HG02840 (cell line): ENCODE results near the gene LATS1.
"Not testable (repeated sequence)": the region's sequence is repeated elsewhere in the genome, so short reads cannot be mapped to it uniquely, and the experiment has no call there.

Experiments used
- ATAC-seq: cut with Tn5 transposase; IDR thresholded peaks from one replicate; pipeline ENCODE4 v1.9.1; 2021; ENCODE audit warnings: mild to moderate bottlenecking, moderate library complexity, moderate number of reproducible peaks; ENCODE audit not compliant: unreplicated experiment, low FRiP score

LATS1 gene

GRCh38 chr6:149729824-149730223 is 11.9 kb upstream of the LATS1 start:
- ATAC-seq, result no peak

- ATAC-seq, result no peak
Measured at GRCh38 chr6:149728499-149729234, 10.8 kb upstream of the LATS1 start.

GRCh38 chr6:149727793-149728498 is 10.0 kb upstream of the LATS1 start:
- no peak for ATAC-seq

GRCh38 chr6:149725785-149726184 is 7.9 kb upstream of the LATS1 start:
- no peak for ATAC-seq

- ATAC-seq, result no peak
Measured at GRCh38 chr6:149723771-149724417, 6.0 kb upstream of the LATS1 start.

GRCh38 chr6:149723262-149723661 is 5.4 kb upstream of the LATS1 start:
- no peak for ATAC-seq

- no peak for ATAC-seq
Measured at GRCh38 chr6:149719531-149719930, 1.6 kb upstream of the LATS1 start.

- ATAC-seq, result no peak
Measured at GRCh38 chr6:149717255-149717587, 680 bp downstream of the LATS1 start.

- no peak for ATAC-seq
Measured at GRCh38 chr6:149716181-149716963, 1.5 kb downstream of the LATS1 start.

GRCh38 chr6:149714442-149714841 is 3.5 kb downstream of the LATS1 start:
- no peak for ATAC-seq

GRCh38 chr6:149711711-149712110 is 6.2 kb downstream of the LATS1 start:
- no peak for ATAC-seq

- ATAC-seq, result no peak
Measured at GRCh38 chr6:149701714-149702113, 16.2 kb downstream of the LATS1 start.

GRCh38 chr6:149699150-149699549 is 18.8 kb downstream of the LATS1 start:
- ATAC-seq, result no peak

GRCh38 chr6:149698175-149698574 is 19.7 kb downstream of the LATS1 start:
- ATAC-seq, result no peak

- no peak for ATAC-seq
Measured at GRCh38 chr6:149696901-149697300, 21.0 kb downstream of the LATS1 start.

GRCh38 chr6:149694921-149695320 is 23.0 kb downstream of the LATS1 start:
- ATAC-seq, result no peak

GRCh38 chr6:149691201-149691600 is 26.7 kb downstream of the LATS1 start:
- ATAC-seq, result no peak

- ATAC-seq, result no peak
Measured at GRCh38 chr6:149686230-149686629, 31.7 kb downstream of the LATS1 start.

GRCh38 chr6:149683256-149683859 is 34.5 kb downstream of the LATS1 start:
- ATAC-seq, result no peak

- not testable (repeated sequence) for ATAC-seq
Measured at GRCh38 chr6:149681845-149682244, 36.1 kb downstream of the LATS1 start.
